HUES64 (cell line): ENCODE results near the gene GPC3.

Source experiments
- H3K27ac ChIP-seq: 2 replicates; pipeline ENCODE4 v1.7.0; 2013; ENCODE audit warnings: low read depth, low read length, inconsistent platforms
- H3K27me3 ChIP-seq: 2 replicates; pipeline ENCODE4 v1.6.1; 2013; ENCODE audit warnings: mild to moderate bottlenecking, low read length; ENCODE audit not compliant: insufficient read depth
- H3K36me3 ChIP-seq: 2 replicates; pipeline ENCODE4 v1.6.1; 2013; ENCODE audit warnings: mild to moderate bottlenecking, low read length; ENCODE audit not compliant: insufficient read depth
- H3K4me1 ChIP-seq: 2 replicates; pipeline ENCODE4 v1.6.1; 2013; ENCODE audit warnings: mild to moderate bottlenecking, low read length, moderate library complexity; ENCODE audit not compliant: insufficient read depth
- H3K4me3 ChIP-seq: 2 replicates; pipeline ENCODE4 v1.5.1; 2013; ENCODE audit warnings: mild to moderate bottlenecking, low read length, moderate library complexity
- H3K9ac ChIP-seq: 2 replicates; pipeline ENCODE4 v1.6.1; 2013; ENCODE audit warnings: mild to moderate bottlenecking, low read depth, low read length
- H3K9me3 ChIP-seq: 2 replicates; pipeline ENCODE4 v1.6.1; 2013; ENCODE audit warnings: low read depth, low read length; ENCODE audit not compliant: insufficient read depth
- WGBS: fragments of 150-250, 120-280 bp; methylation state at CpG from one replicate; pipeline ENCODE4 v1.1.7; 2013; ENCODE audit warnings: missing lambda C conversion rate; 5-methylcytosine and 5-hydroxymethylcytosine counted together

GPC3 gene

DNA sequence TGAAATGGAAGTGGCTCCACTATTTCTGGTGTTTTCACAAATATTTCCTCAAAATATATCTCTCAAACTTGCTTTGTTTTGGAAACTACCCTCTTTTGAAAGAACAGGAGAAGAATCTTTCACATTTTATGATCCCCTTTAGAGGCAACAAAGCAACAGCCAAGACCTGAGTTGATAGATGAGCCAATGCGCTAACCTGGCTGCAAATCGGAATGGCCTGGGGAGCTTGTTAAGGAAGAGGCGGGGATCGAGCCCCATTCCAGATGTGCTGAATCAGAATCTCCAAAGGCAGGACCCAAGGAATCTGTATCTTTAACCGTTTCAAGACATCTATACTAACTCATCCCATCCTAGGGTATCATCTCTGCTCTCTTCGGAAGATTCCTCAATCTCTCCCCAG lies 181.3 kb downstream of the GPC3 start:
- Histone ChIP-seq H3K9ac (no peak overlapping the region), H3K4me3 (no peak overlapping the region), H3K36me3 (no peaks in the 10 kb centered on the region; the same call in 1 of the 2 replicates), H3K9me3 (no peaks in the 10 kb centered on the region), H3K27me3 (no peaks in the 10 kb centered on the region), H3K27ac (no peak overlapping the region), H3K4me1 (no peaks in the 10 kb centered on the region)
- 86% methylated on average over 6 of the region's 6 CpGs for WGBS

DNA sequence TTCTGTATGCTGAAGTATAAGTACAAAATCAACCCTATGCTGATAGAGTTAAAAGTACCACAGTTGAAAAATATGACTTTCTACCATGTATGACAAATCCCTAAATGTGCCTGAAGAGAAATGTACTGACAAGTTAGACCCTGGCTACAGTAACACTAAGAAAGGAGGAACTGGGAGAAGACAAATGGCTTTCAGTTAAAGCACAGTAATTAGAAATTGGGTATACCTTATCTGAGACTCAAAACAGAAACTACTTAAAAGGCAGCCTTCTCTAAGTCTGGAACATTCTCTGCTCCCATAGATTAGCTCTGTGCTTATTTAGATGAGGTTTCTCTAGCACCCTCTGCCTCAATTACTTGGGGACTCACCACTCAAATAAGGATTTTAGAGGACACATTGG lies 189.1 kb downstream of the GPC3 start:
- Histone ChIP-seq H3K4me1 (peaks cover 12% of the 10 kb centered on the region; the same call in 1 of the 2 replicates), H3K9me3 (no peaks in the 10 kb centered on the region), H3K27me3 (no peaks in the 10 kb centered on the region)

DNA sequence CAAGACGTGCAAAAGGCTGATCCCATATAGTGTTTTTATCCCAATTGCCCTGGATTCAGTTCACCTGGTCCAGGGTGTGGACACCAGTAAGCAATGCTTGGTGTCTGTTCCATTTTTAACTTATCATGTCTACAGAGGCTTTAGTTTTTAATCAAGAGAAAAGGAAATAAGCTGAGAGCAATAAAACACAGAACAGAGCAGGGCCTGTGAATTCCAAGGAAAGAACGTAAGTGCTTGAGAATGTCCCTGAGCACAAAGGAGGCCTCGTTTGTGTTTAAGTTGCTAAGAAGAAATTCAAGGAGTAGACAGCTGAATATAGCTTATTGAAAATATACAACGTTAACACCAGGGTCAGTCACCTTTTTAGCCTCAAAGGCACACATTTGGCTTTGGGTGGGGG lies 191.3 kb downstream of the GPC3 start:
- H3K9ac ChIP-seq, result no peak overlapping the region
- 0 out of 2 replicates have a peak overlapping the region, but pooled peaks have one; percentile 2 for H3K27ac ChIP-seq
- H3K4me3 ChIP-seq, result no peak overlapping the region
- peaks cover 12% of the 10 kb centered on the region; the same call in 1 of the 2 replicates for H3K4me1 ChIP-seq
- H3K36me3 ChIP-seq, result no peaks in the 10 kb centered on the region
- no peaks in the 10 kb centered on the region for H3K9me3 ChIP-seq
- WGBS, result 64% methylated on average over 4 of the region's 4 CpGs
- no peaks in the 10 kb centered on the region for H3K27me3 ChIP-seq

More for the DNA sequence above, 189.1 kb downstream of the GPC3 start:
- no peak overlapping the region for H3K9ac ChIP-seq
- no peaks in the 10 kb centered on the region for H3K36me3 ChIP-seq
- H3K4me3 ChIP-seq, result no peak overlapping the region
- H3K27ac ChIP-seq, result no peak overlapping the region

DNA sequence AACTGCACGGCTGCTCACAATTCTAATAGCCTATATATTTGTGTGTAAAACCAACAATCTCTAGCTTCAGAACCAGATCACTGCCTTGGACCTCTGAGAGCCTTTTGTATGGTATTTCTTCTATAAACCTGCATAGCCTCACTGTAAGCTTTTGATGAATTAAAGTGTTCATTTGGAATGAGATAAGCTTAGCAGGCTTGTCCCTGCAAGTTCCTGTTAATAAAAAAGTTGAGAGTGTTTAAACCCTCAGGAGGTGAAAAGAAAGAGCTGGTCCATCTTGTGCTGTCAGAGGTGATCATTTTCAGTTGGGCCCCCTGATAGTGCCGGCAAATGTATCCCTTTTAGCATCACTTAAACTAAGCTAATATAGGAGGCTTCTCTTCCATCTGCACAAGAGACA lies 191.8 kb downstream of the GPC3 start:
- Histone ChIP-seq H3K27me3 (no peaks in the 10 kb centered on the region), H3K27ac (no peak overlapping the region), H3K4me3 (no peak overlapping the region), H3K9me3 (no peaks in the 10 kb centered on the region), H3K36me3 (no peaks in the 10 kb centered on the region), H3K9ac (no peak overlapping the region), H3K4me1 (peaks cover 12% of the 10 kb centered on the region; the same call in 1 of the 2 replicates)
- 60% methylated on average over 1 of the region's 2 CpGs for WGBS

DNA sequence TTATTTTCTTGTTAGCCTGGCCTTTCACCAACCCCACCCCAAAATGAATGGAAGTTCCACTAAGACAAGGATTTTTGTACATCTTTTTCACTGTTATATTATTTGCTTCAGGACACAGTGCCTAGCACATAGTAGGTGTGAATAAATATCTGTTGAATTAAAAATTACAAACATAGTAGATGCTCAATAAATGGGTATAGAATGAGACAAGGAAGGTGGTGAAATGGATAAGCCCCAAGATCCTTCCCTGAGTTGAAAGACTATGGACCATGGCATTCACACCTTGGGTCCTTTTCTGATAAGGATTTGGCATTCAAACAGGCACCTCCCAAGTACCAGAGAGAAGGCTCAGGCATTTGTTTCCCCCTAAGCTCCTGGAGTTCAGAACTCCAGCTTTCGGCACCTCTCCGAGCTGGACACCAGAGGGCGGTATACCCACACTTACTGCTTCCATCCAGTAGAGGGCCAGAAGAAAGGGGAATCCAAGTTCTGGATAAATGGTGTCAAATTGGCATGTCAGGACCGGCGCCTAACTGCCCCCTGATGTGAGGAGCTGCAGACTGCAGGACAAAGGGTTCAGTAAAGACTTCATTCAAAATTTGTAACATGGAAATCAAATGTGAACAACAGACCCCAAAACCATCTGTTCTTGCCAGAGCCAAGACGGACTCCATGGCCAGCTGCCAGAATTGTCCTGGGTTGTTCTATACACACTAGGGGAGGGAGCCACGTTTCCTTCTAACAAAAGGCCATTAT lies 193.0 kb downstream of the GPC3 start:
- no peaks in the 10 kb centered on the region for H3K27me3 ChIP-seq
- H3K9me3 ChIP-seq, result no peaks in the 10 kb centered on the region
- H3K4me3 ChIP-seq, result no peak overlapping the region
- H3K27ac ChIP-seq, result no peak overlapping the region
- H3K36me3 ChIP-seq, result no peaks in the 10 kb centered on the region
- H3K4me1 ChIP-seq, result peaks cover 12% of the 10 kb centered on the region; the same call in 1 of the 2 replicates
- 14% methylated on average over 6 of the region's 7 CpGs for whole genome bisulfite sequencing
- no peak overlapping the region for H3K9ac ChIP-seq

DNA sequence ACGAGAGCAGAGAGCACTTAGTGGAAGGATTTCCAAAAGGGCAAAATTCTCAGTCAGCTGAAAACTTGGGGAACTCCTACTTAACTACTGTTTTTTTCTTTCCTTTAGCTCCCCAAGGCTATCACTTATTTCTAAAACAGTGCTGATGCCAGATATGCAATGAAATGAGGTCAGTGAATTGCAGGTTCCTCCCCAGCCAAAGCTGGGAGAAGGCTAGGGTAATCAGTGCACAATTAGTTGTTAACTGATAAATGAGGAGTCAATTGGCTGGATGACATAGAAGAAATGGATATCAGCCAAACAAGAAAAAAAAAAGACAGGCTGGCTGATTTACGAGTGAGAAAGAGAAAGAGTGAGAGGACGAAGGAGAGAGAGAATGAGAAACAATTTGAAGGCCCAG lies 195.6 kb downstream of the GPC3 start:
- H3K9ac ChIP-seq, result no peak overlapping the region
- H3K36me3 ChIP-seq, result no peaks in the 10 kb centered on the region
- H3K4me3 ChIP-seq, result no peak overlapping the region
- H3K27me3 ChIP-seq, result no peaks in the 10 kb centered on the region
- peaks cover 17% of the 10 kb centered on the region; the same call in 1 of the 2 replicates for H3K4me1 ChIP-seq
- H3K27ac ChIP-seq, result no peak overlapping the region
- WGBS, result 74% methylated on average over 3 of the region's 3 CpGs
- no peaks in the 10 kb centered on the region for H3K9me3 ChIP-seq

DNA sequence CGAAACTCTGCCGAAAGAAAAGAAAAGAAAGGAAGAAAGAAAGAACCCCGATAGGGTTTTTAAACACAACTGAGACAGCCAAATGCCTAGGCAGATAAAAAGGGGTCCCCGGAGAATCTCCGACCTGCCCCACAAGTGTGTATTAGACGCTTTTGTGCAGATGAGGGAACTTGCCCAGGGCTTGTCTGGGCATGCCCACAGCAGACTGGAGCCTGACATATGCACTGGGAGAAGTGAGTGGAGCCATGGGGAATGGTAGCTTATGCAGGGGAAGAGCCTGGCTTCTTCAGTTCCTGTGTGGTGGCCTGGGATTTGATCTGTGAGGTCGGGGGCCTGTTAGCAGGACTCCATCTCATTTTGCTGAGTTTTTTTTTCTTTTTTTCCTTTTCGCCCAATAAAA lies 199.0 kb downstream of the GPC3 start:
- no peak overlapping the region for H3K4me3 ChIP-seq
- no peaks in the 10 kb centered on the region for H3K36me3 ChIP-seq
- no peaks in the 10 kb centered on the region for H3K27me3 ChIP-seq
- H3K4me1 ChIP-seq, result peaks cover 34% of the 10 kb centered on the region
- no peak overlapping the region for H3K27ac ChIP-seq
- 95% methylated on average over 8 of the region's 8 CpGs for WGBS
- no peak overlapping the region for H3K9ac ChIP-seq
- H3K9me3 ChIP-seq, result no peaks in the 10 kb centered on the region

DNA sequence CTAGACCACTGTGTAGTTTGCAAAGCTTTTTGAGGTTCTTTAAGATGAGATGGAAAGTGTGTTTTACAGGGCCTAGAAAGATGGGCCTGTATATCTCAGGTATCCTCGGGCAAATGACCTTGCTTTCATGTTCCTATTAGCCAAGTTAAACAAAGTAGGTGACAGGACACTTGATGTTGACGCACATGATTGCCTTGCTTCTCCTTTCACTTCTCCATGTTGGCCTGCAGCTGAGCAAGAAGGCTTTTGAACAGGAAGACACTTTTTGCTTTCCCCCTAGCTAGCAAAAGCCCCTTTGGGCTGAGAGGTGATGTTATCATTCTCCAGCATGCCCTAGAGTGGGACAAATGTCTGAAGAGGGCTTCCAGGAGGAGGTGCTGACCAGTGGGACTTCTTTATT lies 202.1 kb downstream of the GPC3 start:
- Histone ChIP-seq H3K4me1 (peaks cover 34% of the 10 kb centered on the region), H3K9ac (no peak overlapping the region), H3K27me3 (no peaks in the 10 kb centered on the region), H3K4me3 (no peak overlapping the region), H3K27ac (no peak overlapping the region), H3K9me3 (no peaks in the 10 kb centered on the region), H3K36me3 (no peaks in the 10 kb centered on the region)
- WGBS, result 91% methylated on average over 2 of the region's 2 CpGs

DNA sequence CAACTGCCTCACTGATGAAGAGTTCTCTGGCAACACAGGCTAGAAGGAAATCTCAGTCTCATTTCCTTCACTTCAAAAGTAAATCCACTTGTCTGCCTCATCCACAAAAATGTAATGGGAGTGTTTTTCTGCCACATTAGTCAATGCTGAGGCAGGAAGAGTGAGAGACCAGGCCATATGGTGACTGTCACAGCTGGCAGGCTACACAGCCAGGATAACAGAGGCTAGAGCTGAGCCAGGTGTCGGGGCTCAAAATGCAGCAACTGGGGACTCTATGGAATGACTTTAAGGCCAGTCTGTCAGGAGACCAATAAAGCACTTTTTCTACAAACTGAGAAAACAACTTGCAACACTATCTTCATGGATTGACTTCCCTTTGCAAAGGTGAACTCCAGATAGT lies 204.2 kb downstream of the GPC3 start:
- H3K4me1 ChIP-seq, result peaks cover 34% of the 10 kb centered on the region
- 92% methylated on average over 1 of the region's 1 CpG for WGBS
- no peaks in the 10 kb centered on the region for H3K27me3 ChIP-seq
- no peaks in the 10 kb centered on the region for H3K9me3 ChIP-seq
- H3K27ac ChIP-seq, result no peak overlapping the region
- no peak overlapping the region for H3K4me3 ChIP-seq
- H3K36me3 ChIP-seq, result no peaks in the 10 kb centered on the region
- no peak overlapping the region for H3K9ac ChIP-seq

DNA sequence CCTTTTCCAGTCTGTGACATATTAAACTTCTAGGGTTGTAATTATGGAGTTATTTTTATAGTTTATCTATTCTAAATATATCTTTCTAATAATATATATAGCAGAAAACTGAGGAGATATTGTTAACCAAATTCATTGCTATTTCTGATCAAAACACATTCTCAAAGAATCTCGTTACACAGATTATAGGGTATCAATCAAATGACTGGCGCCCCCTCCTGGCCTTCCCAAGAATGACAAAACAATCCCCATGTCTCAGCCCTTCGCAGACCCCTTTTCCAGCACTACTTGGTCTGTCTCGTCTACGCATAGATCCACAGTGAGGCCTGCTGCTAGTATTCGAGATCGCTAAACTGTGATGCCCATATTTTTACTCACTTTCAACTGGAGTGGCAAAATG lies 209.3 kb downstream of the GPC3 start:
- Histone ChIP-seq H3K36me3 (no peaks in the 10 kb centered on the region), H3K4me1 (no peaks in the 10 kb centered on the region), H3K27ac (no peak overlapping the region), H3K9ac (no peak overlapping the region), H3K4me3 (no peak overlapping the region), H3K9me3 (no peaks in the 10 kb centered on the region), H3K27me3 (no peaks in the 10 kb centered on the region)
- WGBS, result 51% methylated on average over 7 of the region's 7 CpGs

DNA sequence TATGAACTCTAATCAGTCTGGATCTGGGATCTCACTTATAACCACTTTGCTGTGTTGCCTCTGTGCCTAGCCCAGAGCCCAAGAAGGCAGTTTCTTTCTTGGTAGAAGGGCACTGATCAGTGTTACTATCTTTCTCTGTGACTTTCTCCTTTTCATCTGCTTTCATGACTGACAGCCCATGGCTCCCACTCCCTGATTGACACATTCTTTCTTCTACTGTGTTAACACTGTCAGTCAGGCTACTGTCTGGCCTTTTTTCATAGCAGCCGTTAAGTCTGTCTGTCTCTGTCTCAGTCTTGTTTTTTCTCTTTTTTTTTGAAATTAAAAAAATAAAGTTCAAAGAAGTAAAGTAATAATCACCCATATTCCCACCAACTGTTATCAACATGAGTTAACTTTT lies 210.6 kb downstream of the GPC3 start:
- Histone ChIP-seq H3K4me1 (no peaks in the 10 kb centered on the region), H3K27ac (no peak overlapping the region), H3K27me3 (no peaks in the 10 kb centered on the region), H3K9me3 (no peaks in the 10 kb centered on the region), H3K9ac (no peak overlapping the region), H3K36me3 (no peaks in the 10 kb centered on the region), H3K4me3 (no peak overlapping the region)
- WGBS, result 70% methylated on average over 1 of the region's 1 CpG
